ENCODE measurements around the gene FHAD1.
"Not testable (repeated sequence)": the region's sequence is repeated elsewhere in the genome, so short reads cannot be mapped to it uniquely, and the experiment has no call there.

FHAD1 gene

DNA sequence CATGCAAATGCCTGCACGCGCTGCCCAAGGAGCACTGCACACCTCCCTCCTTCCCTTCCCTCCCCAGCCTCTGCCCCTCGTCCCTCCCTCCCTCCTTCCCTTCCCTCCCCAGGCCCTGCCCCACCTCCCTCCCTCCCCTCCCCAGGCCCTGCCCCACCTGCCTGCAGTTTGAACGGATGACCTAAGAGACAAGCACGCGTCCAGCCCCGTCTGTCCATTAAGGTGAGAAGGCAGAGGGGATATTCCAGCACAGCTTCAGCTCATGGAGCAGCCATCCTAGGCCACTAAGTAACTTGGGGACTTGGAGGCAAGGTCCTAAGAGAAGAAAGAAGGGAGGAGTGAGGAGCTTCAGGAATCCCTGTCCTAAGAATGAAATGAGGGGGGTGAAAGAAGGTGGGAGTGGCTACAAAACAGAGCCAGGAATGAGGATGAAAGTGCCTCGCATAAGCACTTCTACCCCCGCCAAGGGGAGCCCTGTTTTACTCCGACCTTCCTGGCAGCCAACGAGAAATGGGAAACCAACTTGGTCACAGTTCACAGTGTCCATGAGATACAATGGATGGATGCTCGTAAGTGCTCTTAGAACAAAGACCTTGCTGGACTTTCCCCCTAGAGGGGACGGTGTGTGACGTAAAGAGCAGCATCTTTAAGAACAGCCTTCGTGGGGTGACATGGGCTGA is 141.3 kb downstream of the FHAD1 start:
- H3K36me3 ChIP-seq (ENCODE audit: insufficient read depth, low read length), result no peaks in the 10 kb centered on the region
- no peak overlapping the region for H3K27ac ChIP-seq (ENCODE audit: low read depth, low read length)
- no peak overlapping the region for H3K4me3 ChIP-seq (ENCODE audit: low read depth in 1 of 2, low read length in 2 of 2)
- no peaks in the 10 kb centered on the region for H3K9me3 ChIP-seq (ENCODE audit: low read length)
- H3K4me1 ChIP-seq (ENCODE audit: insufficient read depth, low read length), result no peaks in the 10 kb centered on the region
- no peak overlapping the region for H3K9ac ChIP-seq (ENCODE audit: low read length)
- no peaks in the 10 kb centered on the region for H3K27me3 ChIP-seq (ENCODE audit: control insufficient read depth in 1 of 2, insufficient read depth in 2 of 2, low read length in 2 of 2)

- H3K27ac ChIP-seq (ENCODE audit: low read depth, low read length); H3K27me3 ChIP-seq (ENCODE audit: control insufficient read depth in 1 of 2, insufficient read depth in 2 of 2, low read length in 2 of 2); H3K9ac ChIP-seq (ENCODE audit: low read length); H3K4me3 ChIP-seq (ENCODE audit: low read depth in 1 of 2, low read length in 2 of 2); H3K36me3 ChIP-seq (ENCODE audit: insufficient read depth, low read length); H3K9me3 ChIP-seq (ENCODE audit: low read length); H3K4me1 ChIP-seq (ENCODE audit: insufficient read depth, low read length): not testable (repeated sequence)
These were observed 142.8 kb downstream of the FHAD1 start for GRCh38 chr1:15389828-15390227.

DNA sequence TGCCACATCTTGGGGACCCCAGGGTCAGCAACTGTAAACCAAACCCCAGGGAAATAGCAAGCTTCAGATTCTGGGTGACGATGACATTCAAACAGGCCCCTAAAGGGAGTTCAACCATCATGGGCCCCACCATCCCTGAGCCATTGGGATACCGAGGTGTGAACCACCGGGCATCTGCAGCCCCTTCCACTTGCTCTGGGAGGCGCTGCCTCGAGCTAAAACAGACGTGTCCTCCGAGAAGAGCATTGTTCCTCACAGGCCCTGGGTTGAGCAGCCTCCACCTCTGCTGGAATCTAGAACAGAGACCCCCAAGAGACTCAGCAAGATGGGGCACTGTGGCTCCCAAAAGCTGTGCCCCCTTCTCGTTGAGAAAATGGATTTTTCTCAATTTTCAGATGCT is 143.6 kb downstream of the FHAD1 start:
- Histone ChIP-seq H3K36me3 (ENCODE audit: insufficient read depth, low read length) (no peaks in the 10 kb centered on the region), H3K9me3 (ENCODE audit: low read length) (no peaks in the 10 kb centered on the region), H3K4me3 (ENCODE audit: low read depth in 1 of 2, low read length in 2 of 2) (no peak overlapping the region), H3K27me3 (ENCODE audit: control insufficient read depth in 1 of 2, insufficient read depth in 2 of 2, low read length in 2 of 2) (no peaks in the 10 kb centered on the region), H3K4me1 (ENCODE audit: insufficient read depth, low read length) (no peaks in the 10 kb centered on the region), H3K27ac (ENCODE audit: low read depth, low read length) (no peak overlapping the region), H3K9ac (ENCODE audit: low read length) (no peak overlapping the region)

DNA sequence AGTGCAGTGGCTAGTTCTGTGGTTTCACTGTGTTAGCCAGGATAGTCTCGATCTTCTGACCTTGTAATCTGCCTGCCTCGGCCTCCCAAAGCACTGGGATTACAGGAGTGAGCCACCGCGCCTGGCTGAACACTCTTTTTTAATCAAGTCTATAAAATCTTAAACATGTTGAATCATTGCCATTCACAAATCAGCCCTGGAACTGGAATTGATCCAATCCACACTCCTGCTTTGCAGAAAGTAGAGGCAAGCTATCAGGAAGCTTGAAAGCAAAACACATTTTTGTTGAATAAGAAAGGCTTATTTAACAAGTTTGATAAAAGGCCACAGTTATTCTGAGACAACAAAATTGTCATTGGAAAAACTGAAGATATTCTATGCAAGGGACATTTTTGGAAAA is 144.3 kb downstream of the FHAD1 start:
- H3K36me3 ChIP-seq (ENCODE audit: insufficient read depth, low read length), result no peaks in the 10 kb centered on the region
- no peaks in the 10 kb centered on the region for H3K9me3 ChIP-seq (ENCODE audit: low read length)
- no peak overlapping the region for H3K27ac ChIP-seq (ENCODE audit: low read depth, low read length)
- no peak overlapping the region for H3K4me3 ChIP-seq (ENCODE audit: low read depth in 1 of 2, low read length in 2 of 2)
- no peaks in the 10 kb centered on the region for H3K4me1 ChIP-seq (ENCODE audit: insufficient read depth, low read length)
- no peak overlapping the region for H3K9ac ChIP-seq (ENCODE audit: low read length)
- no peaks in the 10 kb centered on the region for H3K27me3 ChIP-seq (ENCODE audit: control insufficient read depth in 1 of 2, insufficient read depth in 2 of 2, low read length in 2 of 2)

- Histone ChIP-seq H3K9ac (ENCODE audit: low read length) (no peak overlapping the region), H3K27ac (ENCODE audit: low read depth, low read length) (no peak overlapping the region), H3K4me1 (ENCODE audit: insufficient read depth, low read length) (no peaks in the 10 kb centered on the region), H3K27me3 (ENCODE audit: control insufficient read depth in 1 of 2, insufficient read depth in 2 of 2, low read length in 2 of 2) (no peaks in the 10 kb centered on the region), H3K4me3 (ENCODE audit: low read depth in 1 of 2, low read length in 2 of 2) (no peak overlapping the region), H3K36me3 (ENCODE audit: insufficient read depth, low read length) (no peaks in the 10 kb centered on the region), H3K9me3 (ENCODE audit: low read length) (no peaks in the 10 kb centered on the region)
These were observed 146.6 kb downstream of the FHAD1 start for GRCh38 chr1:15393475-15394257.

DNA sequence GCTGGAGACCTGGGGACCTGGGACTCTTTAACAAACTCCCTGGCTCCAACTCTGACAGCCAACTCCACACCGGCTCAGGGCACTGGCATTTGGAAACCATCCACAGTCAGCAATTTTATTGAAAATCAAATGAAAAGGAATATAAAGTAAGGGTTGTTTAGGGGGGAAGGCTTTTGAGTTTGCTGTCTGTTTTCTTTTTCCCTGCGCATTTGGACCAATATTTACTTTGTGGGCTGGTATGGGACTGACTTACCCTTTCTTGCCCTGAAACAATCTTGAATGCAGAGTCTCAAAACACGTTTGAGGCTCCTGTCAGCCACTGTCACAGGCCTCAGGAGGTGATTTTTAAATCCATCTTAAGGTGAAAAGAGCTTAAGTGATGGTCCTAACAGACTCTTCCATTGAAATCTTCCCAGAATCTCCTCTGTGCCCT is 147.3 kb downstream of the FHAD1 start:
- Histone ChIP-seq H3K27ac (ENCODE audit: low read depth, low read length) (no peak overlapping the region), H3K9me3 (ENCODE audit: low read length) (no peaks in the 10 kb centered on the region), H3K27me3 (ENCODE audit: control insufficient read depth in 1 of 2, insufficient read depth in 2 of 2, low read length in 2 of 2) (no peaks in the 10 kb centered on the region), H3K4me3 (ENCODE audit: low read depth in 1 of 2, low read length in 2 of 2) (no peak overlapping the region), H3K36me3 (ENCODE audit: insufficient read depth, low read length) (no peaks in the 10 kb centered on the region), H3K9ac (ENCODE audit: low read length) (no peak overlapping the region), H3K4me1 (ENCODE audit: insufficient read depth, low read length) (no peaks in the 10 kb centered on the region)

DNA sequence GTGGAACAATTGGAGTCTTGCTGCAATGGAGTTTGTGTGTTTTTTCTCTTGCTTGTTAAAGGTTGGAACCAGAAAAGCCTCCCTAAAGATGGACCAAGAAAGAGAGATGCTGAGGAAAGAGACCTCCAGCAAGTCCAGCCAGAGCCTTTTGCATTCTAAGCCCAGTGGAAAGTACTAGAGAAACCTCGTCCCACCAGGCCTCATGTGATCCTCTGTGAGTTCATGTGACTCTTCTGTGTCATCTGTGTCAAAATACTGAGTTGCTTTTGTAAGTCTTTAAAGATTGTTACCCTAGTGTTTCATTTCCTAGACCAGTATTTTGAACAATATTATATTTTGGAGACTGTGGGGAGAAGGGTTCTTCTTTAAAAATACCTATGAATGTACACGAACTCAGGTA is 150.2 kb downstream of the FHAD1 start:
- Histone ChIP-seq H3K4me1 (ENCODE audit: insufficient read depth, low read length) (no peaks in the 10 kb centered on the region), H3K27me3 (ENCODE audit: control insufficient read depth in 1 of 2, insufficient read depth in 2 of 2, low read length in 2 of 2) (no peaks in the 10 kb centered on the region), H3K9me3 (ENCODE audit: low read length) (peaks cover 7% of the 10 kb centered on the region), H3K36me3 (ENCODE audit: insufficient read depth, low read length) (no peaks in the 10 kb centered on the region), H3K27ac (ENCODE audit: low read depth, low read length) (no peak overlapping the region), H3K4me3 (ENCODE audit: low read depth in 1 of 2, low read length in 2 of 2) (no peak overlapping the region), H3K9ac (ENCODE audit: low read length) (no peak overlapping the region)

DNA sequence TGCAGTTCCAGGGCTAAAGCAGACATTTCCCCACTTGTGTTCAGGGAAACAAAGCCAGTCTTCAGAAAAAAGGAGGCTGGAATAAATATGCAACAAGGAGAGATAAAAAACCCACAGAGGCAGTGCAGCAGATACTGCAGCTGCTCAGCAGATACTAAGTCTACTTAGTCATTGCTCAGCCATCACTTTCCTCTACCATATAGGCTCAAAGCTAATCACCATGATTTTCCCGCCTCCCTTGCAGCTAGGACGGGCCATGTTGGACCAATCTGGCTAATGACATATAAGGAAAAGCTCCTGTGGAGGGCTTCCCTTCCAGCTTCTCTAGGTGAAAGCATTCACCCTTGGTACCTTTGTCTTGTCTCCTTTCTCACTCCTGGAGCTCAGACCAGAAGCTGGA is 152.7 kb downstream of the FHAD1 start:
- H3K4me1 ChIP-seq (ENCODE audit: insufficient read depth, low read length), result no peaks in the 10 kb centered on the region
- peaks cover 7% of the 10 kb centered on the region for H3K9me3 ChIP-seq (ENCODE audit: low read length)
- no peak overlapping the region for H3K9ac ChIP-seq (ENCODE audit: low read length)
- no peaks in the 10 kb centered on the region for H3K27me3 ChIP-seq (ENCODE audit: control insufficient read depth in 1 of 2, insufficient read depth in 2 of 2, low read length in 2 of 2)
- H3K4me3 ChIP-seq (ENCODE audit: low read depth in 1 of 2, low read length in 2 of 2), result no peak overlapping the region
- no peaks in the 10 kb centered on the region for H3K36me3 ChIP-seq (ENCODE audit: insufficient read depth, low read length)
- no peak overlapping the region for H3K27ac ChIP-seq (ENCODE audit: low read depth, low read length)

- Histone ChIP-seq H3K9me3 (ENCODE audit: low read length) (peaks cover 7% of the 10 kb centered on the region), H3K9ac (ENCODE audit: low read length) (no peak overlapping the region), H3K36me3 (ENCODE audit: insufficient read depth, low read length) (no peaks in the 10 kb centered on the region), H3K4me3 (ENCODE audit: low read depth in 1 of 2, low read length in 2 of 2) (no peak overlapping the region), H3K27ac (ENCODE audit: low read depth, low read length) (no peak overlapping the region), H3K27me3 (ENCODE audit: control insufficient read depth in 1 of 2, insufficient read depth in 2 of 2, low read length in 2 of 2) (no peaks in the 10 kb centered on the region), H3K4me1 (ENCODE audit: insufficient read depth, low read length) (no peaks in the 10 kb centered on the region)
These were observed 153.6 kb downstream of the FHAD1 start for GRCh38 chr1:15400627-15401026.

DNA sequence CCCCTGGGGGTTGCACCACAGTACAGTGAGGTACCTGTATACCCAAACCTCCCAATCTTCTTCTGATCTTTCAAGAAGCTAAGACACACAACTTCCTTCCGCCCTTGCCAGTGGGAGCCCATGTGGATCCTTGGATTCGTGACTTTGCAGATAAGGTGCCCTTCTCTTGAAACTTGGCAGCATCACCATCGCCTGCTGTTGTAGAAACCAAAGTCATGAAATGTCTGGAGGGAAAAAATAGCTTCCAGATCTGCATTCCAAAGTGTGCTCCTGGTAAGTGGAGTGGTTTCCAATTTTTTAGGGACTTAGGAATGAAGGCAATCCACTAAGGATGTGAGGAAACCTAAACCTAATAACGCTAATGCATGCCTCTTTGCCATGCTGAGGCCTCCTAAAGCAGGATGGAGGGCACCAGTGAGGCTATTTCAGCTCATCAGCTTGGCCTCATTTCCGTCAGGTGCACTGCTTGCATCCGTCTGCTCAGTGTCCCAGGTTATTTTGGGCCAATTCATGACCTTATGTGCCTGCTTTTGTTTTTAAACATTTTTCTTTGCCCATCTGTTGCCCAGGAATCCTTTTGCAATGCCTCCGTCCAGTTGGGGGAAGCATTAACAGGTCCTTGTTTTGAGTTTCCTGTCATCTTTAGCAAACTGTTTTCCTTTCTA is 154.5 kb downstream of the FHAD1 start:
- Histone ChIP-seq H3K27me3 (ENCODE audit: control insufficient read depth in 1 of 2, insufficient read depth in 2 of 2, low read length in 2 of 2) (no peaks in the 10 kb centered on the region), H3K4me1 (ENCODE audit: insufficient read depth, low read length) (peaks cover under 1% of the 10 kb centered on the region), H3K4me3 (ENCODE audit: low read depth in 1 of 2, low read length in 2 of 2) (no peak overlapping the region), H3K9ac (ENCODE audit: low read length) (no peak overlapping the region), H3K27ac (ENCODE audit: low read depth, low read length) (no peak overlapping the region), H3K9me3 (ENCODE audit: low read length) (peaks cover 7% of the 10 kb centered on the region), H3K36me3 (ENCODE audit: insufficient read depth, low read length) (no peaks in the 10 kb centered on the region)

GRCh38 chr1:15402809-15403450 is 155.9 kb downstream of the FHAD1 start:
- Histone ChIP-seq H3K9me3 (ENCODE audit: low read length) (peaks cover 7% of the 10 kb centered on the region), H3K27me3 (ENCODE audit: control insufficient read depth in 1 of 2, insufficient read depth in 2 of 2, low read length in 2 of 2) (no peaks in the 10 kb centered on the region), H3K4me3 (ENCODE audit: low read depth in 1 of 2, low read length in 2 of 2) (no peak overlapping the region), H3K4me1 (ENCODE audit: insufficient read depth, low read length) (peaks cover 14% of the 10 kb centered on the region), H3K27ac (ENCODE audit: low read depth, low read length) (no peak overlapping the region), H3K9ac (ENCODE audit: low read length) (no peak overlapping the region), H3K36me3 (ENCODE audit: insufficient read depth, low read length) (no peaks in the 10 kb centered on the region)
